ENCODE results near the gene FLT1.

FLT1 gene

DNA sequence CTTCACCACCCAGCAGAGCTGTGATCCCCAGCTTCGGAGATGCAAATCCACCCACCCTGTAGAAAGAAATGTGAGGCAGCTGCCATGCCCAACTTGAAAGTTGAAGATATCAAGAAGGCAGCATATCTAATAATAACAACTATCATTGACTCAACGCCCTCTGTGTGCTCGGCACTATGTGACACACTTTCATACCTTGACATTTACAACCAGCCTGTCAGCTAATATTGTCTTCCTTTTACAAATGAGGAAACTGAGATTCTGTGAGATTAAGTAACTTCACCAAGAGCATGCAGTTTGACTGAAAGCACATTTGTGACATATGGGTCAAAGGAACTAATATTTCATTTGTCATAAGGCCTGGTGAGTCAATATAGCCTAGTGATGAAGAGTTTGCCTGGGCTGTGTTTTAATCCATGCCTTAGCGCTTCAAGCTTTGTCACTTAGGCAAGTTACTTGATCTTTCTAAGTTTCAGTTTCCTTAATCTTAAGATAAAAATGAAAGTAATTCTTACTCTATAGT lies 137.0 kb downstream of the FLT1 start:
- 60% methylated on average over 1 of the region's 4 CpGs; no CpG with 5 or more reads in 1 of the 2 experiments for WGBS, 2 experiments (ENCODE audit: insufficient coverage in 2 of 2)
- Histone ChIP-seq H3K27ac (ENCODE audit: low read depth, low read length, severe bottlenecking) (peak overlapping the region; percentile 96), H3K4me1 (ENCODE audit: control insufficient read depth, insufficient read depth, low read length, poor library complexity, severe bottlenecking) (peaks cover 41% of the 10 kb centered on the region), H3K4me3 (ENCODE audit: extremely low read depth, insufficient read depth, low read length, poor library complexity, severe bottlenecking) (no peak overlapping the region), H3K36me3 (ENCODE audit: control insufficient read depth, insufficient read depth, low read length) (peaks cover 3% of the 10 kb centered on the region), H3K9me3 (ENCODE audit: control insufficient read depth, low read length) (no peaks in the 10 kb centered on the region)

DNA sequence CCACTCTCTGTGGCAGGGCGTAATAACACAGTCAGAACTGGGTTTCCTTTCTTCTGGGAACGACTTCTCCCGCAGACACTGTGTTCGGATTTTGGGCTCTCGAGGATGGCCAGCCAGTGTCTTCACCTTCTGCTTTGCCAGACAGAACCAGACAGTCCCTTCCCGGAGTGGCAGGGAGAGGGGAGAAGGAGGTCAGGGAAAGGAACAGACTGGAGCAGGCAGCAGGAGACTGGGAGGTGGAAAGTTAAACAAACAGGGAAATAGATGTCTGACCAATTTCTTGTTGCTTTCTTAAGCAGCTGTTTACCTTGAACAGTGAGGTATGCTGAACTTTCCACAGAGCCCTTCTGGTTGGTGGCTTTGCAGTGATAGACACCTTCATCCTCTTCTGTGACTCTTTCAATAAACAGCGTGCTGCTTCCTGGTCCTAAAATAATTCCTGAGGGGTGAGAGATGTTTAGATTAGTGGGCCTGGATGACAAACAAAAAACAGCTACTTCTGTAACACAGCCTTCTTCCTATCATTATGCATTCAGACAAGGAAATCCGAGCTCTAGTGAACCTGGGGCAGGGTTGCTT lies 137.6 kb downstream of the FLT1 start:
- no peak overlapping the region for H3K4me3 ChIP-seq (ENCODE audit: extremely low read depth, insufficient read depth, low read length, poor library complexity, severe bottlenecking)
- 82 to 84% methylated on average over 3 to 6 of the region's 8 CpGs for WGBS, 2 experiments (ENCODE audit: insufficient coverage in 2 of 2)
- H3K9me3 ChIP-seq (ENCODE audit: control insufficient read depth, low read length): no peaks in the 10 kb centered on the region
- peaks cover 7% of the 10 kb centered on the region for H3K36me3 ChIP-seq (ENCODE audit: control insufficient read depth, insufficient read depth, low read length)
- peaks cover 41% of the 10 kb centered on the region for H3K4me1 ChIP-seq (ENCODE audit: control insufficient read depth, insufficient read depth, low read length, poor library complexity, severe bottlenecking)
- peak overlapping the region; percentile 96 for H3K27ac ChIP-seq (ENCODE audit: low read depth, low read length, severe bottlenecking)

DNA sequence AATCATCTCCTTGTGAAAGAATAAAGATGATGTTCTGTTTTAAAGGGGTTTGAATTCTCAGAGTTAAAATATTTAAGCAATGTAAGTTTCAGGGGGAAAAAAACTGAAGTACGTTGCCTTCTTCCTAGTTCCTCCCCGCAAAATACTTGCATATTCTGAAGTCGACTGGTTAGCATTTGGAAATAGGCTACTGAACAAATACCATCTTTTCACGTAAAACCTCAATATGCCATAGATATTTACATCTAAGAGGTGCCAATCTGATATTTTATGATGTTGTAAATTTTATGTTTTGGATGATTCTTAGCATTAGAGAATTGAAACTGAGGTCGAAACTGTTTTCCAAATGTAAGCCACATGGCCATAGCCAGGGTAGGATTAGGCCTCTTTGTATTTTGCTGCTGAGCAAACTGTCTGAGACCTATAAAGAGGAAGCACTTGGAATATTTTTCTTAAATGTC lies 138.3 kb downstream of the FLT1 start:
- Histone ChIP-seq H3K9me3 (ENCODE audit: control insufficient read depth, low read length) (no peaks in the 10 kb centered on the region), H3K36me3 (ENCODE audit: control insufficient read depth, insufficient read depth, low read length) (peaks cover 7% of the 10 kb centered on the region), H3K4me3 (ENCODE audit: extremely low read depth, insufficient read depth, low read length, poor library complexity, severe bottlenecking) (no peak overlapping the region), H3K4me1 (ENCODE audit: control insufficient read depth, insufficient read depth, low read length, poor library complexity, severe bottlenecking) (peaks cover 41% of the 10 kb centered on the region), H3K27ac (ENCODE audit: low read depth, low read length, severe bottlenecking) (peak overlapping the region; percentile 96)
- 62 to 100% methylated on average over 2 to 4 of the region's 5 CpGs for whole genome bisulfite sequencing, 2 experiments (ENCODE audit: insufficient coverage in 2 of 2)

DNA sequence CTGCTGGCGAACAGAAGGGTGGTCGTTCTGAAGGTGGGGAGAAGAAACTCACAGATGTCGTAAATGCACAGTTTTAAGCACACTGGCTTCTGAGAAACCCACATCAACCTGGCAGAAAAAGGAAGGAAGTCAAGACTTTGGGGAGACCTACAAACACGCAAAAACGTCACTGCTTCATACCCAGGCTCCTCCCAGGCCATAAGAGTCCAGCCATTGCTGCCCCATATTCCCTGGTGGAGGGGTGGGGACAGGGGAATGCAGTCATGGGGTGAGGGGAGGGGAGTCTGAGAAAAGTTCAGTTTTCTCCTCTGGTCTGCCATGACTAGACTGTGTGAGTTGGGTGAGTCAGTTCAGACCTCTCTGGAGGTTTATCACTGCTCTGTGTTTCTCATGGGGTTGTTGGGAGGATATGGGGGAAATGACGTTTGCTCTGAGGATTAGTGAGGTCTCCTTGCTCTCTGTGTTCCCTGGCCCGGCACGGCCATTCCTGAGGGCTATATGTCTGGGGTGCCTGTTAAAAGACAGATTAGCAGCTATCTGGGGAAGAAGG lies 139.0 kb downstream of the FLT1 start:
- 75 to 84% methylated on average over 6 of the region's 8 CpGs for WGBS, 2 experiments (ENCODE audit: insufficient coverage in 2 of 2)
- Histone ChIP-seq H3K9me3 (ENCODE audit: control insufficient read depth, low read length) (no peaks in the 10 kb centered on the region), H3K4me3 (ENCODE audit: extremely low read depth, insufficient read depth, low read length, poor library complexity, severe bottlenecking) (no peak overlapping the region), H3K36me3 (ENCODE audit: control insufficient read depth, insufficient read depth, low read length) (peaks cover 6% of the 10 kb centered on the region), H3K4me1 (ENCODE audit: control insufficient read depth, insufficient read depth, low read length, poor library complexity, severe bottlenecking) (peaks cover 48% of the 10 kb centered on the region), H3K27ac (ENCODE audit: low read depth, low read length, severe bottlenecking) (peak overlapping the region; percentile 96)

DNA sequence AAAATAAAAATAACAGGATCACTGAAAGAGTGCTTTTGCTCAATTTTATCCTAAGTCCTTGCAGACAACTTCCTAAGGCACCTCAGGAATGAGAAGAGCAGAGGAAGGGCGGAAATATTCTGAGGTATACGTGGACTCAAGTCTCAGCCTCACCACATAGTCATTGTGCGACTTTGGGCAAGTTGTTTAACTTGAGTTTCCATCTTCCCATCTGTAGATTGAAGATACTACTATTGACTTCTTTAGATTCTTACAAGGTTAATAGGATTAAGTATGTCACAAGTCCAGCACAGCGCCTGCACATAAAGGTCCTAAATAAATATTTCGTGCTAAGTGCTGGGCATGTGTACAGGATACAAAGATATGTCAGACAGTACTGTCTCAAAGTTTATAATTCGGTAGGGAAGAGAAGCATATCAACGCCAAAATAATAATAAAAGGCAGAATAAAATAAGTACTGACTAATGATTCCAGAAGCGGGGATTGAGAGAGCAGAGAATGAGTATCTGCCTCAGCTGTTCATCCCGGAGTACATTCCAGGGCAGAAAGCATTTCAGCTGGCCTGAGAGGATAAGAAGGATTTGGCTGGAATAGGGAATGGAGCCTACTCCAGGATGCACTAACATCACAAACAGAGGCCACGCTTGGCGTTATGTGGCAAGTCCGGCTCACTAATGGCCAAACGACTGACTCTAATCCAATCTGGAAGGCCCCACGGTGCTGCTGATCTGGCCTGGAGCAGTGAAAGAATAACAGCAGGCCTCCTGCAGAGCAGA lies 139.7 kb downstream of the FLT1 start:
- H3K27ac ChIP-seq (ENCODE audit: low read depth, low read length, severe bottlenecking): peak overlapping the region; percentile 96
- no peaks in the 10 kb centered on the region for H3K9me3 ChIP-seq (ENCODE audit: control insufficient read depth, low read length)
- H3K4me3 ChIP-seq (ENCODE audit: extremely low read depth, insufficient read depth, low read length, poor library complexity, severe bottlenecking): no peak overlapping the region
- peaks cover 55% of the 10 kb centered on the region for H3K4me1 ChIP-seq (ENCODE audit: control insufficient read depth, insufficient read depth, low read length, poor library complexity, severe bottlenecking)
- WGBS, 2 experiments (ENCODE audit: insufficient coverage in 2 of 2): 87 to 95% methylated on average over 9 to 11 of the region's 14 CpGs
- peaks cover 3% of the 10 kb centered on the region for H3K36me3 ChIP-seq (ENCODE audit: control insufficient read depth, insufficient read depth, low read length)

DNA sequence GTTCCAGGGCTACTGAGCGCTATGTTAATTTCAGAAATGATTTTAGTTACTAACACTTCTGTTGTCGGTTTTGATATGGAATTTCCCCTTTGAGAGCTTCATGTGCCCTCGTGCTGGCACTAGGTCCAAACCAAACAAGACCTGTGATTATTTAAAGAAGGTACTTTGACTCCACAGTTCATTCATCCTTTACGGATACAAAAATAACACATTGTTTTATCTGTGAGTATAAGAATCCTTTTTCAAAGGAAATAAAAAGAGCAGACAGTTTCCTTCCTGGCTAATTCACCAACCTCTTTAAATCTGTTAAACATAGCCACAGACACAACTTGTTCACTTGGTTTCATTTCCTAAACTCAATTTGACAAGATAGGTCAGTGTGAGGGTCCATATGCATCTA lies 141.2 kb downstream of the FLT1 start:
- peaks cover 69% of the 10 kb centered on the region for H3K4me1 ChIP-seq (ENCODE audit: control insufficient read depth, insufficient read depth, low read length, poor library complexity, severe bottlenecking)
- peak overlapping the region; percentile 11 for H3K27ac ChIP-seq (ENCODE audit: low read depth, low read length, severe bottlenecking)
- no peaks in the 10 kb centered on the region for H3K9me3 ChIP-seq (ENCODE audit: control insufficient read depth, low read length)
- no peak overlapping the region for H3K4me3 ChIP-seq (ENCODE audit: extremely low read depth, insufficient read depth, low read length, poor library complexity, severe bottlenecking)
- peaks cover 3% of the 10 kb centered on the region for H3K36me3 ChIP-seq (ENCODE audit: control insufficient read depth, insufficient read depth, low read length)
- WGBS, 2 experiments (ENCODE audit: insufficient coverage in 2 of 2): 100% methylated on average over 1 to 3 of the region's 4 CpGs

DNA sequence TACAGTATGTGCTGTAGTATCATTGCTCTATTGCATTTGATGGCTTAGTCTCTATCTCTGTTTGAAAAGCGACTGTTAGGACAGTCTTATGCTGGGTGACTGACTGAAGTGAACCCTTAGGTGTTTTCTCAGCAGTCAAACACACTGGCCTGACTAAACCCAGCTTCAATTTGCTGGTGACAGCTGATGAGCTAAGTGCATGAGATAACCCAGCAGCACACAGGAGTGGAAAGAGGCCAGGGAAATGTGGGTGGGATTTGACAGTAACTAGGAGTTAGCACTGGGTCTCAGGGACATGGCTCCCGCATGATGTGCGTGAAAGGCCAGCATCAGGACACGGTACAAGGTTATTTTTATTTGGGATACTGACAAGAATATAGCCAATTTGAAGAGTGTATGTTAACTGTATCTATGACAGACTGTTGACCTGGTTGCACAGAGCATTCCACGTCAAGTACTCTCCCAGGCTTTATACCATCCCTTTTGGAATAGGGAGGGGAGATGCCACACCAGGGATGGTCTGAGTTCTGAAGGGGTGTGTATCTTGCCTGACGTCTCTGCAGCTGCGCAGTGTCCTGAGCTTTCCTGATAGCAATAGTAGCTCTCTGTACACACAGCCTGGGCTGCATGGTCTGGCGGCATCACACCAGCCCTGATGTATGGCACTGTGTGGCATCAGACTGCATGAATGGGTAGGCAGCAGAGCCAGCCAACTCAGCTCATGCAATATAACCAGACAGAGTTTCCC lies 144.8 kb downstream of the FLT1 start:
- Histone ChIP-seq H3K27ac (ENCODE audit: low read depth, low read length, severe bottlenecking) (peak overlapping the region; percentile 95), H3K36me3 (ENCODE audit: control insufficient read depth, insufficient read depth, low read length) (peaks cover 5% of the 10 kb centered on the region), H3K9me3 (ENCODE audit: control insufficient read depth, low read length) (no peaks in the 10 kb centered on the region), H3K4me1 (ENCODE audit: control insufficient read depth, insufficient read depth, low read length, poor library complexity, severe bottlenecking) (peaks cover 49% of the 10 kb centered on the region), H3K4me3 (ENCODE audit: extremely low read depth, insufficient read depth, low read length, poor library complexity, severe bottlenecking) (no peak overlapping the region)
- 82 to 97% methylated on average over 5 to 6 of the region's 8 CpGs for WGBS, 2 experiments (ENCODE audit: insufficient coverage in 2 of 2)

DNA sequence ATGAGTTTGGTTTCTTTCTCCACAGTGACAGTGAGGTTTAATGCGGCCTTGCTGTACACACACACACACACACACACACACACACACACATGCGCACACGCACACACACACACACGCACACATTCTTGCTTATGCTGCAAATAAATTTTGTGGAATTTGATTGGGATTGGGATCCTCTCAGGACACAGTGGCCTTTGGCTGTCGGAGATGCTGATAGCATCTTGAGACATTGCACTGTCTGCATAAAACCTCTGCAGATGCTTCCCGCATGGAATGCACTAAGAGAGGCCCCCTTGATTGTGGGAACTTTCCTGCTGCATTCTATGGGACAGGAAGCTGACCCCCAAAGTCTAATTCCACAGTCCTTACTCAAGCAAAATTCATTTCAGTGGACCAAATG lies 145.6 kb downstream of the FLT1 start:
- H3K4me3 ChIP-seq (ENCODE audit: extremely low read depth, insufficient read depth, low read length, poor library complexity, severe bottlenecking): no peak overlapping the region
- WGBS, 2 experiments (ENCODE audit: insufficient coverage in 2 of 2): 74 to 100% methylated on average over 1 to 2 of the region's 6 CpGs
- H3K4me1 ChIP-seq (ENCODE audit: control insufficient read depth, insufficient read depth, low read length, poor library complexity, severe bottlenecking): peaks cover 46% of the 10 kb centered on the region
- no peaks in the 10 kb centered on the region for H3K9me3 ChIP-seq (ENCODE audit: control insufficient read depth, low read length)
- H3K36me3 ChIP-seq (ENCODE audit: control insufficient read depth, insufficient read depth, low read length): peaks cover 10% of the 10 kb centered on the region
- peak overlapping the region; percentile 95 for H3K27ac ChIP-seq (ENCODE audit: low read depth, low read length, severe bottlenecking)

DNA sequence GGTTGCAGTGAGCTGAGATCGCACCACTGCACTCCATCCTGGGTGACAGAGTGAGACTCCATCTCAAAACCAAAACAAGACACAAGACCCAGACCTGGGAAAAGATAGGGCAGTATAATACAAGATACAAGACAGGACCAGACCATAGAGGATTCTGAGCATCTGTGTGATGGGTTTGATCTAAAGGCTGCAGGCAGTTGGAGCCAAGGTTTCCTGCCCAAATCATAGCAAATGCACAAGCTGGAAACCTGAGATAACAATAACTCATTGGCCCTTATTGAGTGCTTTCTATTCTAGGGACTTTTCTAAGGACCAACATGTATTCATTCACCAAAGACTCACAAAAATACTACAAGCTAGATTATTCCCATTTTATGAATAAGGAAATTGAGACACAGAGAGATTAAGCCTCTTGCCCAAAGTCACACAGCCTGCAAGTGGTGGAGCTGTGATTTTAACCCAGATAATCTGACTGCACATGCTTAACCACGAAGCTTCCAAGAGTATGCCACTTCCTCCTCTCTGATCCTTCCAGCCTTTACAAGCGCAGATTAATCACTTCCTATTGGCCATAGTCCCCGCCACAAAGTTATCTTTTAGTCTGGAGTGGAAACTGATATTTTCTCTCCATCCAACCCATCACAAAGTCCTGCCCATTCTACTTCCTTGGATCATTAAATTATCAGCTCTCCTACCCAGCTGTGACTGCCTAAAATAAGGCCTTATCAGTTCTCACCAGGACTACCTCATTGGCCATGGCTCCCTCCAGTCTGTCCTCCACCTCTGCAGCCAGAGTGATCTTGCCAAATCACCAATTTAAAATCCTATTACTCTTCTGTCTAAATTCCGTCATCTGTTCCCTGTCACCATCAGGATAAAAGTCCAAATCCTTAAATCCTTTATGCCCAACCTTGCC lies 147.2 kb downstream of the FLT1 start:
- WGBS, 2 experiments (ENCODE audit: insufficient coverage in 2 of 2): 67 to 88% methylated on average over 2 to 4 of the region's 5 CpGs
- peaks cover 46% of the 10 kb centered on the region for H3K4me1 ChIP-seq (ENCODE audit: control insufficient read depth, insufficient read depth, low read length, poor library complexity, severe bottlenecking)
- H3K4me3 ChIP-seq (ENCODE audit: extremely low read depth, insufficient read depth, low read length, poor library complexity, severe bottlenecking): no peak overlapping the region
- H3K36me3 ChIP-seq (ENCODE audit: control insufficient read depth, insufficient read depth, low read length): peaks cover 12% of the 10 kb centered on the region
- peak overlapping the region; percentile 95 for H3K27ac ChIP-seq (ENCODE audit: low read depth, low read length, severe bottlenecking)
- no peaks in the 10 kb centered on the region for H3K9me3 ChIP-seq (ENCODE audit: control insufficient read depth, low read length)

All from mesodermal cell (in vitro differentiated cells).